ENCODE results near the gene TMEM37. TPM values are rescaled to one million over a fixed set of nuclear protein-coding genes. Genes with fewer than 3 reads are reported as not detected.

The TMEM37 gene
- total and polyA plus RNA-seq, 2 of the 13 experiments (the other 11 are each of a cell fraction or from before 2014, with no cell fraction given), result 37.7 to 115 TPM

DNA sequence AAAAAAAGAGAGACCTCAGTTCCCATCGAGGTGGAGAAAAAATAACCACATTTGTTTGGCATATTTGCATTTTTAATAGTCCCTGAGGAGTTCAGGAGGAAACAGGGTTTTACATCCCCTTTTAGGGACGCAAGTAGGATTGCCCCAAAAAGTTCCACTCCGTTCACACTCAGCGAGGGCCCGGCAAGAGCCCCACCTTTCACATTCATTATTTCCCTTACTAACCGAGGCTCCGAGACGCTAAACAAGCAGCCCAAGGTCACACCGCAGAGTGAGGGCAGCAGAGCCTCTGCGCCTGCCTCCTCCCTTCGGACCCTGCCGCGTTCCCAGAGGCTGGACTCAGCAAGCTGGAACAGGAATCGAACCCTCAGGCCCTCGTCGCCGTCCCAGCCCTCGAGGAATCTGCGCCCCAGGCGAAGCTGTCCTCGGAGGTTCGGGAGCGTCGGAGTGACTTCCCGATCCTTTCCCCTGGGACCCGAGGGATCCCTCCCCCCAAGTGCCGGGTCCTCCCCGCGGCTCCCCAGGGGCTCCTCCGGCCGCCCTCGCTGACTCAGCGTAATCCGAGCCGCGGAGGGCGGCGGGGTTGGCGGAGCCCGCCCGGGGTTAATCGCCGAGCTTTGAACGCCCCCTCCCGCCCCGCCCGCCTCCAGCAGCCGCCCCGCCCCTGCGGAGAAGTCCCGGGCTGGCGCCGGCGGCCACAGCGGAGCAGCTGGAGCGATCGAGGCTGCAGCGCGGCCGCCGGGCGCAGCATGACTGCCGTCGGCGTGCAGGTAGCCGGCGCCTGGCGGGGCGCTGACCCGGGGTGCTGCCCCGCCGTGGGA lies at the start of gene TMEM37 (continued):
- TF ChIP-seq, protein P1, sequence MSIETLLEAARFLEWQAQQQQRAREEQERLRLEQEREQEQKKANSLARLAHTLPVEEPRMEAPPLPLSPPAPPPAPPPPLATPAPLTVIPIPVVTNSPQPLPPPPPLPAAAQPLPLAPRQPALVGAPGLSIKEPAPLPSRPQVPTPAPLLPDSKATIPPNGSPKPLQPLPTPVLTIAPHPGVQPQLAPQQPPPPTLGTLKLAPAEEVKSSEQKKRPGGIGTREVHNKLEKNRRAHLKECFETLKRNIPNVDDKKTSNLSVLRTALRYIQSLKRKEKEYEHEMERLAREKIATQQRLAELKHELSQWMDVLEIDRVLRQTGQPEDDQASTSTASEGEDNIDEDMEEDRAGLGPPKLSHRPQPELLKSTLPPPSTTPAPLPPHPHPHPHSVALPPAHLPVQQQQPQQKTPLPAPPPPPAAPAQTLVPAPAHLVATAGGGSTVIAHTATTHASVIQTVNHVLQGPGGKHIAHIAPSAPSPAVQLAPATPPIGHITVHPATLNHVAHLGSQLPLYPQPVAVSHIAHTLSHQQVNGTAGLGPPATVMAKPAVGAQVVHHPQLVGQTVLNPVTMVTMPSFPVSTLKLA (IDR thresholded peaks at IDR 0.05), result no peak
- no peak for TF ChIP-seq CCDC6 (CRISPR knock-in tag; IDR thresholded peaks at IDR 0.05)
- TF ChIP-seq ATM (IDR thresholded peaks at IDR 0.05; ENCODE audit: borderline replicate concordance), result no peak
- TF ChIP-seq NCOA5 (CRISPR knock-in tag; IDR thresholded peaks at IDR 0.05), result no peak
- TF ChIP-seq ZSCAN30 (CRISPR knock-in tag; IDR thresholded peaks at IDR 0.05), result peak; percentile 86; the same call in 1 of the 2 replicates
- TF ChIP-seq ZNF556 (CRISPR knock-in tag; IDR thresholded peaks at IDR 0.05; ENCODE audit: borderline replicate concordance), result peak; percentile 97
- peak; percentile 88 for TF ChIP-seq ZSCAN29 (CRISPR knock-in tag; conservative IDR thresholded peaks at IDR 0.05)
- peak; percentile 41; the same call in 1 of the 2 replicates for TF ChIP-seq HMGXB3 (CRISPR knock-in tag; IDR thresholded peaks at IDR 0.05; ENCODE audit: borderline replicate concordance)
- TF ChIP-seq ZNF34 (CRISPR knock-in tag; IDR thresholded peaks at IDR 0.05; ENCODE audit: borderline replicate concordance), result peak; percentile 96; the same call in 1 of the 2 replicates
- TF ChIP-seq ZNF432 (CRISPR knock-in tag; IDR thresholded peaks at IDR 0.05; ENCODE audit: borderline replicate concordance), result no peak
- TF ChIP-seq ZNF282 (IDR thresholded peaks at IDR 0.05; ENCODE audit: partially characterized antibody), result no peak
- no peak for TF ChIP-seq ATAD3A (CRISPR knock-in tag; IDR thresholded peaks at IDR 0.05)
- peak; percentile 94 for TF ChIP-seq ZBTB10 (CRISPR knock-in tag; IDR thresholded peaks at IDR 0.05; ENCODE audit: borderline replicate concordance)
- no peak for TF ChIP-seq BCLAF1 (IDR thresholded peaks at IDR 0.05)
- TF ChIP-seq ZBTB3 (CRISPR knock-in tag; IDR thresholded peaks at IDR 0.05; ENCODE audit: borderline replicate concordance, low read depth), result peak; percentile 53; the same call in 1 of the 2 replicates

Data from HepG2 (cell line).